Sigmoid colon (tissue), 3 donors: Measurements from ENCODE around the gene NSFL1C.

Experiments used
- POLR2A ChIP-seq, 2 donors: fragments of 450-650 bp; IDR thresholded peaks; one replicate each; pipeline ENCODE4 v1.6.1; 2016; ENCODE audit warnings: antibody characterized with exemption in 2 of 2, mild to moderate bottlenecking in 2 of 2, moderate library complexity in 2 of 2
- TF ChIP-seq, protein P1 (sequence below), 4 experiments: fragments of 450-650 bp in 3 of 4; fragments of 200-600 bp in 1 of 4; IDR thresholded peaks; one replicate each; pipeline ENCODE4 v1.5.1; 2016 to 2019; ENCODE audit warnings: antibody characterized with exemption in 4 of 4, mild to moderate bottlenecking in 3 of 4, moderate library complexity in 2 of 4

DNA sequence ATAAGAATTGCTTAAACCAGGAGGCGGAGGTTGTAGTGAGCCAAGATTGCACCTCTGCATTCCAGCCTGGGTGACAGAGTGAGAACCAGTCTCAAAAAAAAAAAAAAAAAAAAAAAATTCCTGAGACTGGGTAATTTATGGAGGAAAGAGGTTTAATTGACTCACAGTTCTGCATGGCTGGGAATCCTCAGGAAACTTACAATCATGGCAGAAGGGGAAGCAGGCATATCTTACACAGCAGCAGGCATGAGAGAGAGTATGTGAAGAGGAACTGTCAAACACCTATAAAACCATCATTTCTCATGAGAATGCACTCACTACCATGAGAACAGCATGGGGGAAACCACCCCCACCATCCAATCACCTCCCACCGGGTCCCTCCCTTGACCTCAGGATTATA is 72.0 kb downstream of the NSFL1C start:
- TF ChIP-seq, protein P1, sequence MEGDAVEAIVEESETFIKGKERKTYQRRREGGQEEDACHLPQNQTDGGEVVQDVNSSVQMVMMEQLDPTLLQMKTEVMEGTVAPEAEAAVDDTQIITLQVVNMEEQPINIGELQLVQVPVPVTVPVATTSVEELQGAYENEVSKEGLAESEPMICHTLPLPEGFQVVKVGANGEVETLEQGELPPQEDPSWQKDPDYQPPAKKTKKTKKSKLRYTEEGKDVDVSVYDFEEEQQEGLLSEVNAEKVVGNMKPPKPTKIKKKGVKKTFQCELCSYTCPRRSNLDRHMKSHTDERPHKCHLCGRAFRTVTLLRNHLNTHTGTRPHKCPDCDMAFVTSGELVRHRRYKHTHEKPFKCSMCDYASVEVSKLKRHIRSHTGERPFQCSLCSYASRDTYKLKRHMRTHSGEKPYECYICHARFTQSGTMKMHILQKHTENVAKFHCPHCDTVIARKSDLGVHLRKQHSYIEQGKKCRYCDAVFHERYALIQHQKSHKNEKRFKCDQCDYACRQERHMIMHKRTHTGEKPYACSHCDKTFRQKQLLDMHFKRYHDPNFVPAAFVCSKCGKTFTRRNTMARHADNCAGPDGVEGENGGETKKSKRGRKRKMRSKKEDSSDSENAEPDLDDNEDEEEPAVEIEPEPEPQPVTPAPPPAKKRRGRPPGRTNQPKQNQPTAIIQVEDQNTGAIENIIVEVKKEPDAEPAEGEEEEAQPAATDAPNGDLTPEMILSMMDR (IDR thresholded peaks at IDR 0.05) = no peak
- no peak for TF ChIP-seq POLR2A (IDR thresholded peaks at IDR 0.05)
